Activated naive CD4-positive, alpha-beta T cell treated with anti-CD3 and anti-CD28 coated beads, Interleukin-2, amount 50 U/mL, for 16 hours (primary cell): ENCODE data around the gene DCXR.

Experiments used
- DNase-seq: peaks from one replicate; pipeline ENCODE4 v3.0.0-alpha.2; 2020

The DCXR gene

DNA sequence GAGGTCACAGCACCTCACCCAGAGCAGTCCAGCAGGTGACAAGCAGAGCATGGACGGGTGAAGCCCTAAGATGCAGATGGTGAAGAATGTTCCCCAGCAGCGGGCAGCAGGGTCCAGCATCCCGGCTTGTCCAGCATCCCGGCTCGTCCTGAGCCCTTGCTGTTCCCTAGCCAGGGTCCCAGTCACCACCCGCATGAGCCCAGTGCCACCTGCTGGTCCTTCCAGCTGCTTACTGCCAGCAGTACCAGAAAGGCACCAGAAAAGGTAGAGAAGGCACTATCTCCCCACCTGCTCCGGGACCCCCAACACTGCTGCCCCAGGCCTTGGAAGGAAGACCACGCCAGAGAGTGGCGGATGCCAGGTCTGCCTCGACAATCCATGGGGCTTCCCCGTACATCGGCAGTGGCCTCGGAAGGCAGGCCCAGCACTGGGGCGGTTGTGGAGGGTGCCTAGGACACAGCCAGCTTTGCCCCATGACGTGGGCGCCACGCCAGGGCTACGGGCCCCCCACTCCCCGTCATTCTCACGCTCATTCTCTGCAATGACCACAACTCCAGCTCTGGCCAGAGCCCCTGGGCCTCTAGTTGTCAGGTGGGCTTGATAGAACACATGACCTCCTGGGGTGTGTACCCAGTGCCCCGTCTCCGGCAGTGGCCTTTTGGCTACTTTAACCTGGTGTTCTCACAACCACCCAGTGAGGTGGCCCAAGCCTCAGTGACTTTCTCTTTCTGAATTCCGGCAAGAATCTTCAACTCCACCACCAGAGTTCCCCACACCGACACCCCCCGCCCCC, 16.2 kb downstream of the DCXR start:
- DNase-seq: peak; percentile 60

DNA sequence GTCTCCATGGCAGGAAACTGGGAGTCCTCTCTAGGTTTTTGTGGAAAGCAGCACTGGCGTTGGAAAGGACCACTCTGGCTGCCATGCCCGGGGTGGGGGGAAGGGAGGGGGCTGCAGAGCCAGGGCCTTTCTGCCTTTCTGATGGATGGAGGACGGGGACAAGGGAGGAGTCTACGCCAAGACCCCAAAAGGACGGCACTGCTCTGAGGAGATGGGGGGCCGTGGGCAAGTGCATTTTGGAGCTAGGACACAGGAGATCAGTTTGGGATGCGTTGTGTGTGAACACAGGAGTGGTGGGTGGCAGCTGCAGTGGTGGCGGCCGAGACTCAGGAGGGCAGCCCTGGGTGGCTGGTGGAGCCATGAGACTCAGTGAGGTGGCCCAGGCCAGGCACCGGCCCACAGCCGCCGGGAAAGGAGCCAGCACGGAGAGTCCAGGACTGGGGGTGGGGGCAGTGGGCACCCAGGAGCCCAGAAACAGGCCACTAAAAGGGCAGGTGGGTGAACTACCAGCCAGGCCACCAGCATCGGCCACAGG, 16.9 kb downstream of the DCXR start:
- no peak for DNase-seq

DNA sequence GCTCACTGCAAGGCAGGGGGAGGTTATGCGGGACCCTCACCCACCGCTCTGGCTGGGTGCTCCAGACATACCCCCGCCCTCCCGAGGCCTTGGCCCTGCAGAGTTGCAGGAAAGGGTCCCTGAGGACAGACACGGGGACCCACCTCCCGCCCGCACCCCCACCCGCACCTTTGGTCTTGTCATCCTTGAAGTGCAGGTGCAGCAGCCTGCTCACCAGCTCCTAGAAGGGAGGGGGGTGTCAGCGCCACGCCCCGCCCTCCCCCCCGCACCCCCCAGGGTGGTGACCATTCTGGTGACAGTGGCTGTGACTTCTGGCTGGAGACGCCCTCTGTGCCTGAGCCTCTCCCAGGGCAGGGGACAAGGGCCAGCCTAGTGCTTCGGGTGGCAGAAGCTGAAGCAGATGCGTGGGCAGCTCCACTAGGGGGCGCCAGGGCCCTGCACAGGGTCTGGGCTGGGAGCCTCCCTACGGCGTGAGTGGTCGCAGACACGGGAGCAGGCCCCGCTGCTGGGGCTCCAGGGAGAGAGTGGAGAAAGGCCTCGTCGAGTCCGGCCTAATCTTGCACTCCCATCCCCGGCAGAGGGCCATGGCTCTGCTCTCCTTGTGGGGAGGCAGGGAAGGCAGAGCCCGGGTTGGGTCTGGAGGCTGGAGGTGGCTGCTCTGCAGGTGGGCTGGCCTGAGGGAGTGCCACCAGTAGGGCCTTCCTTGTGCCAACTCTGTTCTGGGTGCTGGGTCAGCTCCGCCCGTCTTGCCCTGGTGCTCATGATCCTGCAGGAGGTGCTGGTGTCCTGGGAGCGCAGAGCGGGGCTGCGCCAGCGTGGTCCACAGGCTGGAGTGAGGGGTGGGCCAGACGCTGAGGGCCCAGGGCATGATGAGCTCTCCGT, 17.6 kb downstream of the DCXR start:
- DNase-seq: peak; percentile 69

DNA sequence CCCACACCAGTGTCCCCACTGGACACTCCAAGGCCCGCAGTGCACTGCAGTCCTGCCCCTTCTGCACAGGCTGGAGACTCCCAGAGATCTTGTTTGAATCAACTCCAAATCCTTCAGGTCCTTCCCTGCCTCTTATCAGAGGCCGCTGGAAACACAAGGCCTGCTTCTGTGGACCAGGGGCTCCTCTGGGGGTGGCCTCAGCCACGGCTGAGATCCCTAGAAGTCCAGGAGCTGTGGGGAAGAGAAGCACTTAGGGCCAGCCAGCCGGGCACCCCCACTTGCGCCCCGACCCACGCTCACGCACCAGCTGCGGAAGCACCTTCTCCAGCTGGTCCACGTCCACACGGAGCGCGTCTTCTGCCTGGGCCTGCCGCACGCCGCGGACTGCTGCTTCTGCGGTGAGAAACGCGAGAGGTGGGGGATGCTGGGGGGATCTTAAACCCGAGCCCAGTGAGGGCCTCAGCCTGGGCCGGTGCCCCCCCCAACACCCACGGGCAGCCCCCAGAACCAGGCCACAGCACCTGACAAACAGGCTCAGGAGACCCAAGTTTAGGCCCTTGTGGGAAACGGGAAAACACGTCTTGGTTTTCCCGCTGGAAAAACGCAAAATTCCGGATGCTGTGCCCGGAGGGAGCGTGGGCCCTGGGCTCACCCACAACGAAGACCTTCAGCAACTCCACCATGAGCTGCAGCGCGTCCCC, 18.4 kb downstream of the DCXR start:
- DNase-seq: no peak

DNA sequence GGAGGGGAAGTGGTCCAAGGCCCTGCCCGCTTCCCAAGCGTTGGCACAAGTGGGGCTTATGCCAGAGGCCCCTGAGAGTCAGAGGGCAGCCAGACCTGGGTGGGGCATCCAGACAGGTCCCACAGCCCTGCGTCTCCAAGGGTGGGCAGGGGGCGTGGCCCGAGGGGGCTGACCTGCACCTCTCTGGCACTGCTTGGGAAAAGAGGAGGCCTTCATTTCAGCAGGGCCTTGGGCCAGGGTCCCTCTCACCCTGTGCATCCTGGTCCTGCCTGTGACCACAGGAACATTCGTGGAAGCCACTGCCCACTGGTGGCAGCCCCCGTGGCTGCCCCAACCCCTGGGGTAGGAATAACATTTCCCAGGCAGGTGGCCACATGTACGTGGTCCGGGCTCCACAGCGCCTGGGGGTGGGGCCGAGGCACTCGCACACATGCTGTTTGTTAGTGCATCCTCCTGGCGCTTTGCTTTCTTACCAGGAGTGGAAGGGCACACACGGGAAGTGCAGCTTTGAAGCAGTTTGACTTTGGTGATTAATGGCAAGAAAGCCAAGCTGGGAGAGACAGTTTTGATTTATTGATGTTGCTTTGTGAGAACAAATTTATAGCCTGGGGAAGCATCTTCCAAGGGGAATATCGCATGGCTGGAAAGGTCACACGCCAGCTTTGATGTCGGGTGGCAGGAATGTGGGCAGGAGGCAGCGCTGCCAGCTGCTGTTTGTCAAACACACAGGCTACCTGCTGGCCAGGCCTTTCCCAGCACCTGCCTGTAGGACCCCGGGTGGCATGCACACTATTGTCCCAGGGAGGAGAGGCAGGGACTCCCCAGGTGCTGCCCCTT, 19.1 kb downstream of the DCXR start:
- no peak for DNase-seq

DNA sequence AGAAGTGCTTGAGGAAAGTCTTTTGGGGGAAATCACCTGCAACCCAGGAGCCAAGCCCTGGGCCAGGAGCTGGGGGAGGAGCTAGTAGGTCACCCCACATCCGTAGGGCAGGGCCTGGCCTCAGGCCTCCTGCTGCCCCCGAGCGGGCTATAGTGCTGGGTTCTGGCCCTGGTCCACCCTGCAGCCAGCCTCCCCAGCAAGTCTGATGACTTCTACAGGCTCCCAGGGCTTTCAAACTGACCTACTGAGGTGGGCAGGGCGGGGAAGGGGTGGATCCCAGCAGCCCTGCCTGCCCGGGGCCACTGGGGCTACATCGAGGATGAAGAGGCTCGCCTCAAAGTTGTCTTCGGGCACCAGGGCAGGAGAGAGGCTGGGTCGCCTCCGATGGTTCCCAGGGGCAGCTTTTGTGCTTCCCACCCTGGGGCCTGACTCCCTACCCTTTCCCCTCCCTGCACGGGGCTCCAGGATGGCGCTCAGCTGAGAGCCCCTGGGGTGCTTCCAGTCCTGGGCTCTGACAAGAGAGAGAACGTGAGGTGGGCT, 19.8 kb downstream of the DCXR start:
- no peak for DNase-seq

DNA sequence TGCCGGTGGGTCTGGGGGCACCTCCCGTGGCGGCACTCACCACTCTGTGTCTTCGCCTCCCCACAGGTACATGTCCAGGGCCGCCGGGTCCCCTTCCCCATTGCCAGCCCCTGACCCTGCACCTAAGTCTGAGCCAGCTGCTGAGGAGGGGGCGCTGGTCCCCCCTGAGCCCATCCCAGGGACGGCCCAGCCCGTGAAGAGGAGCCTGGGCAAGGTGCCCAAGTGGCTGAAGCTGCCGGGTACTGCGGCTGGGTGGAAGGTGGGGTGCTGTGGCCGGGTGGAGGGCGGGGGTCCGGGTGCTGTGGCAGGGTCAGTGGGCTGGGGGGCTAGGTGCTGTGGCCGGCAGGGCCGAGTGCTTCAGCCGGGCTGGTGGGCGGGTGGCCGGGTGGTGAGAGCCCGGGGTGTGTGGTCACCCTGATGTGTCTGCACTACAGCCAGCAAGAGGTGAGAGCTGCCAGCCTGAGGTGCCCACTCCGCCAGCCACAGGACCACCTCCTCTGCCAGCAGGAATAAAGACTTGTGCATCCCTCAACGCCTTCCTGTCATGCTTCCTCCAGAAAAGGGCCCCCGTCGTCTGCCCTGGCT, 20.5 kb downstream of the DCXR start:
- DNase-seq: no peak

DNA sequence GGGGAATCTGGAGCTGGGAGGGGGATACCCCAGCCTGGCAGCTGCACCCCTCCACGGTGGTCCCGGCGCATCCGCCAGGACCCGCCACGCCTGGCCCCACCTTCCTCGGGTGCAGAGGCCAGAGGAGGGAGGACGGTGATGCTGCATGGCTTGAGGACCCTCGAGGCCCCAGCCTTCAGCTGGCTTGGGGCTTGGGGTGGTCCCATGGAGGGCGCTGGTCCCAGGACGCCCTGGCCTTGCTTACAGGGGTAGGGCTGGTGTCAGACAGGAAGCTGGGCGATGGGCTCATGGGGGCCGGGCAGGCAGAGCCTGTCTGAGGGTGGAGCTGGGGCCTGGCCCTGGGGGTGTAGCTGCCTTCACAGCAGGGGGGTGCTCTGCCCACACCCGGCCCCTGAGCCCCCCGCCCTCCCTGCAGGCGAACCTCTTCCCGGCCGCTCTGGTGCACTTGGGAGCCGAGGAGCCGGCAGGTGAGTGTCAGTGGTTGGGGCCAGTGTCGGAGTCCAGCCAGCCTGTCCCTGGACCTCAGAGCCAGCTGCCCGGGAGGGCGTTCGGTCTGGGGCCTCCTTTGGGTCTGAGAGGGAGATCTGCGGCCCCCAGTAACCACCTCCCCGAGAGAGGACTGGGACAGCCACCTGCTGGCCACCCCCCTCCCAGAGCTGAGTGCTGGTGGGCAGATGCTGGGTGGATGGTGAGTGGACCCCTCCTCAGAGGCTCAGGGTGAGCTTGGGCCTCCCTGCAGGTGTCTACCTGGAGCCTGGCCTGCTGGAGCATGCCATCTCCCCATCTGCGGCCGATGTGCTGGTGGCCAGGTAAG, 21.2 kb downstream of the DCXR start:
- no peak for DNase-seq

DNA sequence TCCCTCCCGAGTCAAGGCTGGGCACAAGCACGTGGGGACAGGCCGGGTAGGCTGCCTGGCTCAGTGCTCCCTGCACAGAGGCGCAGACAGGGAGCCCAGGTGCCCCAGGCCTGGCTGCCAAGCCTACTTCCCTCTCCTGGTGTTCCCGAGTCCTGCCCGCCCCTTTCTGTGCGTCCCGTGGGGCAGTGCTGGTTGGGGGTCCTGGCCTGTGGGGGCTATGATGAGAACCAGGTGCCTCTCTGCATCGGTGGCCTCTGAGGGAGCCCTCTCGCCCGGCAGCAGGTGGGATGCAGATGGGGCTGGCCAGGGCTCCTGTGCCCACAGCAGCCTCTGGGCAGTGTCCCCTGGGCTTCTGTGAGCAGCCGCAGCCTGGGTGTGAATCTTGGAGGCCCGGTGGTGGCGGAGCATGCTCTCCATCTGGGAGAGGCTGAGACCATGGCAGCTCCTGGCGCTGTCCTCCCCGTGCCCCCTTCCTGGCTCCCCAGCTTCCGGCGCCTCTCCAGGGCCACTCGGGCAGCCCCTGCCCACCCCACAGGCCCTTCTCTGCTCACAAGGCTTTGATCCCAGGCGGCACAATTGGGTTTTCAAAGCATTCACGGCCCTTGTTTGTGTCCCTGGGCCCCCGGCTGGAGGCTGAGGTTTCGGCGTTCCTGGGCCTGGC, 22.1 kb downstream of the DCXR start:
- DNase-seq: no peak

DNA sequence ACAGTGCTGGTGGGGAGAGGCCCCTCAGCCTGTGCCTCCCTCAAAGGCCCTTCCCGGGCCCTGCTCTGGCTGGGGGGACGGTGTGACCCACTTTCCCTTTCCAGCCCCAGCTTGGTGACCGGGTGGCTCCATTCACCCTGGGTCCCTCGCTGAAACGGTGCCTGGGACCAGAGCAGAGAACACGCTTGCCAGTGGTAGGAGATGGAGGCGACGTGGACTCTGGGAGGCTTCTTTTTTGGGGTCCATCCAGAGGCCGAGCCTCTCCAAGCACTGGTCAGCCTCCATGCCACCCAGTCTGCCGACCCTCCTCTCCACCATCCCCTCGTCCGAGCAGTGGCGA, 22.6 kb downstream of the DCXR start:
- no peak for DNase-seq

DNA sequence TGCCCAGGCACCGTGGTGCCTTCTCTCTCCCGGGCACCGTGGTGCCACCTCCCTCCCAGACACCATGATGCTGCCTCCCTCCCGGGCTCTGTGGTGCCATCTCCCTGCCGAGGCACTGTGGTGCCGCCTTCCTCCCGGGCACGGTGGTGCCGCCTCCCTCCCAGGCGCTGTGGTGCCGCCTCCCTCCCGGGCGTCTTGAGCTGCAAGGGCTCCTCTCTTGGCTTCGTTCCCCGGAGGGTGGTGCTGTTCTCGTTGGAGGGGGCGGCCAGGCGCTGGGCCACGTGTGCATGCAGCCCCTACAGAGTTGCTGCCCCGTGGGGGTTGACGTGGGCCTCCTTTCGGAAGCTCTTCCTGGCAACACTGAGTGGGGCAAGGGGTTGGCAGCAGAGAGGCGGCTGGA, 23.1 kb downstream of the DCXR start:
- DNase-seq: no peak

DNA sequence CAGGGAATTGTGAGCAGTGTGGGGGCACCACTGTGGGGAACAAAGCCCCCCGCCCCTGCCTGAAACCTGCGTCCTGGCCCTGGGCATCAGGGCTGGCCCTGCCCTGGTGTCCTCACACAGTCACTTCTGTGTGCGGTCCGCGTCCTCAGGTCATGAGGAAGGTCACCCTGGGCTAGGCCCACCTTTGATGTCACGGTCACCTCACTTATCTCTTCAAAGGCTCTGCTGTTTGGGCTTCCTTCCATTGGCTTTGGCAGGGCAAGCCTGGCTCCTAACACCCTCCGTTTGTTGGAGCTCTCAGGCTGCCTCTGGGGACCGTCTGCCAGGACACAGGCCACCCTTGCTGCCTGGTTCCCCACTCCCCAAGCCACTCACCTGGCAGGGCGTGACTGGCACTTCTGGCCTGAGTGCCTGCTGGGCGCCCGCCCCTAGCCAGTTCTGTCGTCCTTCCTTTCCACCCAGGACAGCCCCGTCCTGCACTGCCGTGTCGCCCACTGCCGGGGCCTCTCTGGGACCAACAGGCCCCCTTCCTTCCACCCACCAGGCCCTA, 23.6 kb downstream of the DCXR start:
- no peak for DNase-seq

DNA sequence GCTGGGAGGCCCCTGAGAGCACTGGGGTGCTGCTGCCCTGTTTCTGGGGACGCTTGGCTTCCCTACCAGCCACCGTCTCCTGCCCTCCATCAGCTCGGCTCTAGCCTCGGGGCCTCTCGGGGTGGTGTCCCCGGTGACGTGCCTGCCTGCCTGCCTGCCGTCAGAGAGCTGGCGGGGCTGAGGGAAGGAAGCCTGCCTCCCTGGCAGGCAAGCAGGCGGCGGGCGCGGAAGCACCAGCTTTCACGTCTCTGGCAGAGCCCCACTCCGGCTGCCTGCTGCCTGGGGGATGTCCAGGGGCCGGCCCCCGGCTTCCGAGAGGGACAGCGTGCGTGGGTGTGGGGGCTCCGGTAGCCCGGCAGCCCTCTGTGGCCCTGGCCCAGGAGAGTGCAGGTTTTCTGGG, 24.2 kb downstream of the DCXR start:
- no peak for DNase-seq

DNA sequence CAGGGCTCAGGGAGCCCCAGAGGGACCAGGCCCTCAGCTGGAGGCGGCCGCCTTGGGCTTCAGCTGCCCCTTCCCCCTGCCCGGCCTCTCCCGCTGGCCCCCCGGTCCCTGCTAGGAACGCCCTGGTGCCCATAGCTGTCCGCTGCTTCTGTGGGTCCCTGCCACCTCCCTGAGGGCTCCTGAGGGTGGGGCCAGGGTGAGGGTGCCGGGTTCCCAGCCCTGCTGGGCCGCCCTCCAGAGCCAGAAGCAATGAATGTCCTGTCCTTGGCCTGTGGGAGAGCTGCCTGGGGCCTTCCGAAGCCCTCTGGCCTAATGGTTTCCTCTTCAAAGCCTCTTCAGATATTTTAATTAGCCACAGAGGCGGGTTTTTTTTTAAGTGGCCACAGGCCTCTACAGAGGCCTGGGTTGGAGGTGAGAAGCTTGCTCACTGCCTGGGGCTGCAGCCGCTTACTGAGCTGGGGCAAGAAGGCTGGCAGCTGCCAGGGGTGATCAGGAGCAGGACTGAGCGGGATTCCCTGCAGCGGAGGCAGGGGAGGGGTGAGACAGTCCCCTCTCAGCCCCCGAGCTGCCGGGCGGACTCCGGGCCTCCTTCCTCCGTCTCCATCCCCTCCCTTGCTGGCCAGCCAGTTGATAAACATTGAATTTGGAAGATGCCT, 24.7 kb downstream of the DCXR start:
- no peak for DNase-seq

DNA sequence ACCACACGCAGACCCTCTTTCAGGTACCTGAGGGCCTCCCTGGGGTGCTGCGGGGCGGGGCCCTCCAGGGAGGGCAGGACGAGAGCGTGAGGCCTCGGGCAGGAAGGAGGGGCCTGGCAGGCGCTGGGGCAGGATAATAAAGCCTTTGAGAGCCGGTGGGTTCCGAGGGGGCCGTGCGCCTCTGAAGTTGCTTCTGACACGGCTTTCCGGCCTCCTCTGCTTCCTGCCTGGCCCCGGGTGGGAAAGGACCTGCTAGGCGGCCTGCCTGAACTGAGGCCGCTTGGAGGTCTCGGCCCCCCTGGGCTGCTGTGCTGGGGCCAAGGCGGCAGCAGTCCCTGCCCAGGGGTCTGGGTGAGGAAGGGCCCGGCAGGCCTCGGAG, 25.2 kb downstream of the DCXR start:
- DNase-seq: no peak

DNA sequence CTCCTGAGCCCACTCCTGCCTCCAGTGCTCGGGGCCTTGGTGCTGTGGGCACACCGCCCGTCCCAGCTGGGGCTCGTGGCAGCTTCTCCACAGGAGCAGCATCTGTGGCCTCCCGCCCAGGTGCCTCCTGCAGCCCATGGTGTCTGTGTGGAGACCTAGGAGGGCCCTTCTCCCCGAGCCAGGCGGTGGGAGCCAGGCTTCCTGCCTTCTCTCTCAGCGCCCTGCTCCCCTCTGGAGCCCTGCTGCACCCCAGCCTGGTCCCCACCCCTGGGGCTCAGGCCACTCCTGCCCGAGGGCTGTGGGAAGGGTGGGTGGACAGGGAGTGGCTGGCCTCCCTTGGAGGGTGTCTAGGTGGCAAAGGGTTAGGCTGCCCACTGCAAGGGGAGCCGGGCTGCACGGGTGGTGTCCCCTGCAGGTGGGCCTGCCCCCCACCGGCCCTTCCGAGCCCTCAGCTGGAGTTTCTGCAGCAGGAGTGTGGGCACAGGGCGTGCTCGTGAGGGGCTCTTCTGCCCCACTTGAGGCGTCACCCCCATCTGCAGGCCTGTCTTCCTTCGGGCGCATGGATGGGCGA, 25.8 kb downstream of the DCXR start:
- DNase-seq: no peak

DNA sequence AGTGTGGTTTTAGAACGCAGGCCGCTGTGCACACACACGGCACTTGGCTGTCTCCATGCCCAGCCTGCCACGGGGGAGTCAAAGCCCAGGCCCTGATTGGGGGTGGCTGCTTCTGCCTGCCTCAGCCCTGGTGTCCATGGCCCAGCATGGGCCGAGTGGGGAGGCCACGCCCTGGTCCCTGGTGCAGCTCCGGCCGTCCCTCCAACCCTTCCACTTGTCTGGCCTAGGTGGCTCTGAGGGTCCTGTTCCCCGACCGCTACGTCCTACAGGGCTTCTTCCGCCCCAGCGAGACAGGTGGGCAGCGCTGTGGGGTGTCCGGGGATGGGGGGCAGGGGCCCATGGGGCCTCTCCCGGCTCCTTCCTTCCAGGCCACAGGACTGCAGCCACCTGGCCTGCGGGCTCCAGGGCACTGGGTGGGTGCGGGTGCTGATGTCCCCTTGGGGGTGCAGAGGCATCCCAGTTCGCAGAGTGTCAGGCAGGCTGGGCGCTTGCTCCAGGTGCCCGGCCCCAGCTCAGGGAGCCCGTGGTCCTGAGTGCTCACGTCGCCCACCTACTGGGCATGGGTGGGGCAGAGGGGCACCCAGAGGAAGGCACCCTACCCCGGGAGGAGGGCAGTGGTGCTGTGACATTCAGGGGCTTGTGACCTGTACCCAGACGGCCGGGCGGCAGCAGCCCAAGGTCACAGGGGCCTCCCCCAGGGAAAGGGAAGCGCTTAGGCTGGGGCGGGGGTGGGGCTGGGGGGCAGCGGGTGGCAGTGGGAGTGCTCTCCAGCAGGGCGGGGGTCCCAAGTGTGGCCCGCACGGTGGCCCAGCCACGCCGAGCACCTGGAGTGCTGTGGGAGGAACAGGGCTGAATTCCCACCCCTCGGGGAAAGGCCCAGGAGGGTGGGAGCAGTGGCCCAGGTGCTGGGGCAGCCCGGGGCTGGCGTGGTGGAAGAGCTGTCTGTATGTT, 26.6 kb downstream of the DCXR start:
- DNase-seq: no peak

DNA sequence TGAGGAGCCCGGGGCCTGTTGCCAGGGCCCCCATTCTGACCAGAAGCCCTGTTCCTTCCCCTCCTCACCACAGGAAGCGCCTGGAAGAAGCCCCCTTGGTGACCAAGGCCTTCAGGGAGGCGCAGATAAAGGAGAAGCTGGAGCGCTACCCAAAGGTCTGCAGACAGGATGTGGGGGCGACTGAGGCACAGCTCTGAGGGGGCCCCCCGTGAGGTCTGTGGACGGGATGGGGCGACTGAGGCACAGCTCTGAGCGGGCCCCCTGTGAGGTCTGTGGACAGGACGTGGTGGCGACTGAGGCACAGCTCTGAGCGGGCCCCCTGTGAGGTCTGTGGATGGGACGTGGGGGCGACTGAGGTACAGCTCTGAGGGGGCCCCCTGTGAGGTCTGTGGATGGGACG, 28.1 kb downstream of the DCXR start:
- no peak for DNase-seq
